ENCODE results near the gene ALKBH8.
"Not testable (repeated sequence)": the region's sequence is repeated elsewhere in the genome, so short reads cannot be mapped to it uniquely, and the experiment has no call there.

The ALKBH8 gene

GRCh38 chr11:107576497-107577345 is 11.2 kb upstream of the ALKBH8 start:
- peak; percentile 45 for DNase-seq

DNA sequence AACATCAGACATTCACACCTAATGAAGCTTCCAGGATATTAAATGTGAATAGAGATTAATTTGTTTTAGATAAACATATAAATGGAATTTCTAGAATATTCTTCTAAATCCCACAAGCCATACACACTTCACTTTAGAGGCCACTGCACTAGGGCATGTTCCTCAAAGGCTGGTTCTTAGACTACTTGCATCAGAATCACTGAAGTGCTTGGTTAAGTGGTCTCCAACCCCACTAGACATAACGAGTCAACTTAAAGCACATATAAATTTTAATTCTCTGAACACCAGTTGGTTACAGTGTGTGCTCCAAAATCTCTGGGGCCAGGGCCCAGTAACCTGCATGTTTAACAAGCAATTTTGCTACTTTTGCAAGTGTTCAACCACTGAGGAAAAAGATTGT is 7.9 kb upstream of the ALKBH8 start:
- no peak for DNase-seq

- DNase-seq: no peak
These were observed 4.5 kb upstream of the ALKBH8 start for GRCh38 chr11:107570015-107570414.

GRCh38 chr11:107567739-107568335 is 2.3 kb upstream of the ALKBH8 start:
- DNase-seq: no peak

- no peak for DNase-seq
These were observed 1.0 kb upstream of the ALKBH8 start for GRCh38 chr11:107566569-107566968.

- not testable (repeated sequence) for DNase-seq
These were observed 493 bp upstream of the ALKBH8 start for GRCh38 chr11:107565955-107566501.

GRCh38 chr11:107564877-107565218 is 687 bp downstream of the ALKBH8 start:
- DNase-seq: no peak

GRCh38 chr11:107563702-107564101 is 1.8 kb downstream of the ALKBH8 start:
- DNase-seq: no peak

DNA sequence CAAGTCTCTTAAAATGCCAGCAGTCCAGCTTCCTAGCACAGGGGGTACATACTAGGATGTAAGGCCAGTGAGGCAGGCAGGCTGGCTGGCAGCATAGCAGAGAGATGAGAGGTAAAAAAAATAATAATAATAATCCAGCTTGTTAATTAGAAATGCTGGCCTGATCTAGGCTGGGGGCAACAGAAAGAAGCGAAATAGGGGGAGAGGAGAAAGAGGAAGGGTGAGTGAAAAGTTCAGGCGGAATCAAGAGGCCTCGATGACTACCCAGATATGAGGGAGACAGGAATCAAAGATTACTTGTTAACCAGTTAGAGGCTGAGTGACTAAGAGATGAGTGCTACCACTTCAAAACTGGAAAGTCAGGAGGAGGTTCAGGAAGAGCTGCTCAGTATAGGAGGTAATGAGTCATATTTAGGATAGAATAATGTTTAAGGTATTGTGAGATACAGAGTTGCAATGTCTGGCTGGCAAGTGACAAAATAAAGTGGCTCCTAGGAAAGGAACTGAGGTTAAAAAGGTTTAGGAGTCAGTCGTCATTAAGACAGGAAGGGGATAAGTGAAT is 2.8 kb downstream of the ALKBH8 start:
- no peak for DNase-seq

DNA sequence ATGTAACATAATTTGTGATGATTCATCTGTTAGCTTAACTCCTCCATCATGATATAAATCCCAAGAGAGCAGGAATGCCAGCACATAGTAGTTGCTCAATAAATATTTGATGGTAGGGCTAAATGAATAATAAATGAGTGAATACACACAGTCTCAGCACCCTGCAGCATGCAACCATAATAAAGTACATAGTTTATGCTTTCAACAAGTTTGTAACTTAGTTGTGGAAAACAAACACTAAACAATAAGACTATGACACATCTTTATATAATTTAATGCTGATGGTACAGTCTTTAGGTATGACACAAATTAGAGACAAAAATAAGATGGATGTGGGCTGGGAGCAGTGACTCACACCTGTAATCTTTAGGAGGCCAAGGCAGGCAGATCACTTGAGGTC is 3.8 kb downstream of the ALKBH8 start:
- no peak for DNase-seq

- no peak for DNase-seq
These were observed 15.2 kb downstream of the ALKBH8 start for GRCh38 chr11:107550304-107550703.

DNA sequence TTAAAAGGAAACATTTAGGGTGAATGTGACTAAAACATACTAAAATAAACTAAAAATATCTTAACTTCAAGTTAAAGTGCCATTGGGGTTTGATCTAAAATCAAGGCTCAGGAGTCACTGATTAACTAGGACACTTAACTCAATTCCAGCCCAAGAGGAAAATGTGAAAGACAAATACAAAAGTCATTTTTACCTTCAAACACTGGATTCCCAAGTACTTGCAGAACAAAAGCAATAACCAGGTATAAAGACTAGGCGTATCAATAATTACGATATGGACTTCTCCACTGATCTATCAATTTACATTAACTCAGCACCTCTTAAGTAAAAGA is 15.6 kb downstream of the ALKBH8 start:
- DNase-seq: no peak

DNA sequence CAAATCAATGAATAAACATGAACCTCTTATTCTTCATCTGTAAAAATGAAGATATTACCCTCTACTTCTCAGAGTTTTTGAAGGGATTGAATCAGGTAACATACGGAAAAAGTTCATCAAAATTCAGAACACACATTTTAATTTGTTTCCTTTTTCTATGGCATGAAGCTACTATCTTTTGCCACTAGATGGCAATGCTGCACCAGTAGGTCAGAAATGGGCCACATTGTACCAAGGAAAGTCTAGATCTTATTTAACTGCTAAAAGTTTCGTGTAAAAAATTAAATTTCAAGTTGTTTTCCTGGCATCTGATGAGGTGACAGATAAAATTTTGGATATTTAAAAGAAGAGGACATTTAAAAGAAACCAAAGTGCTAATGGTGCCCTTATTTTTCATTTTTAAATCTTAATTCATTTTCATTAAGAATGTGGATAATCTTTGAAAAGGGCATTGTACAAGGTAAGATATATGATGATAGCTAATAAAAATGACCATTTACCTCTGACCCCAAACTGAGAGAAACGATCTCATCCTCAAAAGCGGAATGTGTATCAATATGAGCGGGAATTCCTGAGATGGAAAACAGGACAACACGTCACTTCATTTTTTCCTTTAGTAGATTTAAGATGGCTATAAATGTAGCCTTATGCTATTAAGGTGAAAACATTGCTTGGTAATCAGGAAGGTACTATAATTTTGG is 16.1 kb downstream of the ALKBH8 start:
- DNase-seq: peak; percentile 25

DNA sequence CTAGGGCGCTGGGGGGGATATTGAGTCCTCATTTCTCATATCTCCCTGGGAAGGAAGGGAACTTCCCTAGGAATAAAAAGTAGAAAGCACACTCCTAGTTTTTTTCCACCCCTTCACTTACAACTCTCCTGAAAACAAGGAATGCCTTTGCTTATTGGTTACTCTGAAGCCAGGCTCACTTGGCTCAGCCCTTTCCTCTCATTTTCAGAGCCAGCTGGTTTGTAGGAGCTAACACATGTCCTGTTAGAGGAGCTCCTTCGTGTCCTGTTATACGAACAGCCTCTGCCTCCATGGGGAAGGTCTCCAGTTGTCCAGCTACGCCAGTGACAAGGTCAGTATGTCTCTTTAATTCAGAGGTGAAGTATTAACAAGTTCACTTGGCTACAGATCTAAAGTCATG is 17.6 kb downstream of the ALKBH8 start:
- DNase-seq: no peak

GRCh38 chr11:107545101-107545514 is 20.4 kb downstream of the ALKBH8 start:
- DNase-seq: no peak

GRCh38 chr11:107538821-107539220 is 26.7 kb downstream of the ALKBH8 start:
- no peak for DNase-seq

- no peak for DNase-seq
These were observed 27.3 kb downstream of the ALKBH8 start for GRCh38 chr11:107538239-107538638.

- DNase-seq: not testable (repeated sequence)
These were observed 28.4 kb downstream of the ALKBH8 start for GRCh38 chr11:107537155-107537554.

- DNase-seq: no peak
These were observed 39.3 kb downstream of the ALKBH8 start for GRCh38 chr11:107526197-107526596.

GRCh38 chr11:107508858-107509244 is 56.7 kb downstream of the ALKBH8 start:
- no peak for DNase-seq

DNA sequence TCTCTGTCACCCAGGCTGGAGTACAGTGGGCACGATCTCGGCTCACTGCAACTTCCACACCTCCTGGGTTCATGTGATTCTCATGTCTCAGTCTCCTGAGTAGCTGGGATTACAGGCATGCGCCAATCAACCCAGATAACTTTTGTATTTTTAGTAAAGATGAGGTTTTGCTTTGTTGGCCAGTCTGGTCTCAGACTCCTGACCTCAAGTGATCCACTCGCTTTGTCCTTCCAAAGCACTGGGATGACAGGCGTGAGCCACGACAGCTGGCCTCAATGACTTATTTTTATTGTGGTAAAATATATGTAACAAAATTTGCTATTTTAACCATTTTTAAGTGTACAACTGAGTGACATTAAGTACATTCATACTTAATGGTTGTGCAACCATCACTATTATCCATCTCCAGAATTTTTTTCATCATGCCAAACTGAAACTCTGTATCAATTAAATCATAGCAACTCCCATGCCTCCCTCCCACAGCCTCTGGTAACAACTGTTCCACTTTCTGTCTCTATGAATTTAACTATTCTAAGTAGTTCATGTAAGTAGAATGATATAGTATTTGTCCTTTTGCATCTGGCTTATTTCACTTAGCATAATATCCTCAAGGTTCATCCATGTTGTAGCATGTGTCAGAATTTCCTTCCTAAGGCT is 57.2 kb downstream of the ALKBH8 start:
- no peak for DNase-seq

DNA sequence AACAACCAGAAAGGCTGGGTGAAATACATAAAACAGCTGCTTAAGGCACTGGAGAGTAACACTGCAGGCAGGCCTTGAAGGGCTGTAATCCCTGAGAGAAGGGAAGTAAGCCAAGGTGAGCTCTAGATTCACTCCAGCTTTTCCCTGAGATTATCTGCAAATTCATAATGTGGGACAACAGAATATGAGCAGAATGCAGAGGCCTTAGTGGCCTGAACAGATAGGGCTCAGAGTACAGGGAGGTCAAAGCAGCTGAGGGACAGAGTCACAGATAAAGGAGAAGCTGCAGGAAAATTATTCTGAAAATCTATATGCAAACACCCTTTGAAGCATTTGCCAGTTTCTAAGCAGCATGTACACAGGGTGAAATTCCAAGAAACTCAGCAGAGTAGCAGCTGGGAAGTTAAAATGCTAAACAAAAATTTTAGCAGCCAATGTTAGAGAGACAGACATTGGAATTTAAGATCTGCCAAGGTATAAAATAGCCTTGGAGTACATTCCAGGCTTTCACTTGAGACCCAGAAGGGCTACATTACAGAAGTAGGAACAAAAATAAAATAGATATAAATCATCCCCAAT is 59.8 kb downstream of the ALKBH8 start:
- DNase-seq: no peak

- no peak for DNase-seq
These were observed 60.6 kb downstream of the ALKBH8 start for GRCh38 chr11:107504981-107505380.

Data from stimulated activated CD4-positive, alpha-beta T cell treated with anti-CD3 and anti-CD28 coated beads, Interleukin-1b, Interleukin-23, amount 100 ng/mL, for 48 hours (primary cell).